Type B pancreatic cell (in vitro differentiated cells): ENCODE measurements around the gene AHCTF1. TPM values are rescaled to one million over a fixed set of nuclear protein-coding genes. Genes with fewer than 3 reads are reported as not detected.
A peak's percentile ranks its signal among the peaks of the same experiment; 100 is the strongest.

Experiments
- DNase-seq: peaks from one replicate; pipeline ENCODE4 v3.0.0; 2021; ENCODE audit warnings: mixed read lengths; ENCODE audit not compliant: unreplicated experiment; ENCODE audit errors: extremely low spot score
- H3K27ac Mint-ChIP-seq: 2 replicates; pipeline ENCODE4 v1.8.0; 2021; ENCODE audit warnings: mild to moderate bottlenecking, mixed read lengths
- H3K27me3 Mint-ChIP-seq: 2 replicates; pipeline ENCODE4 v1.8.0; 2021; ENCODE audit warnings: mixed read lengths
- H3K36me3 Mint-ChIP-seq: 2 replicates; pipeline ENCODE4 v1.8.0; 2021; ENCODE audit warnings: mixed read lengths
- H3K4me1 Mint-ChIP-seq: one replicate; pipeline ENCODE4 v1.8.0; 2021; ENCODE audit warnings: mixed read lengths; ENCODE audit not compliant: unreplicated experiment
- H3K4me3 Mint-ChIP-seq: 2 replicates; pipeline ENCODE4 v1.8.0; 2021; ENCODE audit warnings: mild to moderate bottlenecking, mixed read lengths
- H3K9me3 Mint-ChIP-seq: 2 replicates; pipeline ENCODE4 v1.8.0; 2021; ENCODE audit warnings: mixed read lengths
- CTCF ChIP-seq: fragments of 200-600 bp; sonication (generic); conservative IDR thresholded peaks from 2 replicates; pipeline ENCODE4 v1.5.0; 2021; ENCODE audit warnings: antibody characterized with exemption, mild to moderate bottlenecking
- total RNA-seq: library from RNA; stranded (reverse); gene quantifications from 2 replicates; pipeline ENCODE4 v1.2.1, GENCODE V29; 2021; ENCODE audit warnings: low replicate concordance

Gene AHCTF1
- total RNA-seq, 1 donor from 2014 or later = 34.9 TPM

DNA sequence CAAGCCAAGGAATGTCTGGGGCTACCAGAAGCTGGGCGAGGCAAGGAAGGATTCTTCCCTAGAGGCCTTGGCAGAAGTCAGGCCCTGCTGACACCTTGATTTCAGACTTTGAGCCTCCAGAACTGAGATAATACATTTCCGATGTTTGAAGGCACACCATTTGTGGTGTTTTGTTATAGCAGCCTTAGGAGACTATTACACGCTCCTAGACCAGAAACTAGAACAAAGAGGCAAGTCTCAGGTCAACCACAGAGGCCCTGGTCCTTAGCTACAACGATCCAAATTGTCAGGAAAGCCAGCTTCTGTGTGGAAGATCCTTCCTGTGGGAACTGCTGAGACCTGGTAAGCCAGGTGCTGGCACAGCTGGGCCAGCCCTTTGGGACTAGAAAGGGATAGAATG is 19.7 kb upstream of the AHCTF1 start:
- H3K27me3 Mint-ChIP-seq = no peaks in the 10 kb centered on the region
- peaks cover 4% of the 10 kb centered on the region for H3K36me3 Mint-ChIP-seq

GRCh38 chr1:246949956-246950355 is 18.2 kb upstream of the AHCTF1 start:
- peaks cover 9% of the 10 kb centered on the region for H3K36me3 Mint-ChIP-seq
- H3K27me3 Mint-ChIP-seq = no peaks in the 10 kb centered on the region
- H3K4me1 Mint-ChIP-seq = no peaks in the 10 kb centered on the region
- no peak overlapping the region for H3K4me3 Mint-ChIP-seq
- DNase-seq = no peak
- no peaks in the 10 kb centered on the region for H3K9me3 Mint-ChIP-seq
- no peak overlapping the region for H3K27ac Mint-ChIP-seq
- no peak for TF ChIP-seq CTCF

More for the DNA sequence above, 19.7 kb upstream of the AHCTF1 start:
- Mint-ChIP-seq H3K9me3 (no peaks in the 10 kb centered on the region), H3K4me3 (no peak overlapping the region), H3K27ac (no peak overlapping the region), H3K4me1 (no peaks in the 10 kb centered on the region)
- DNase-seq = no peak
- TF ChIP-seq CTCF = no peak

DNA sequence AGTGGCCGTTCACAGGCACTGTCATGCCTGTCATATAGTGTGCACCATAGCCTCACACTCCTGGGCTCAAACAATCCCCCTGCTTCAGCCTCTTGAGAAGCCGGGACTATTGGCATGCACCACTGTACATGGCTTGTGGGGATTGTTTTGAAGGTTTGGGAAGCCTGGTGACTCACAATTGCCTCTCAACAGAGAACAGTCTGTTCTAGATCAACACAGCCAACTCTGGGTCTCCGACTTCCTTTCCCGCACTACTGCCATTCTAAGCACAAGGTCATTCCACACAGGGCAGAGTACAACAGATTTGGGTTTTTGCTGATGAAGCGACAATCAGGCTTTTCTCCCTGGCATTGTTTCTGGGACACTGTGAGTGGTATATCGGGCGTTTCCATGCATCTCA is 15.5 kb upstream of the AHCTF1 start:
- no peak overlapping the region for H3K27ac Mint-ChIP-seq
- no peak for DNase-seq
- no peaks in the 10 kb centered on the region for H3K9me3 Mint-ChIP-seq
- peaks cover 12% of the 10 kb centered on the region for H3K36me3 Mint-ChIP-seq
- no peaks in the 10 kb centered on the region for H3K4me1 Mint-ChIP-seq
- no peaks in the 10 kb centered on the region for H3K27me3 Mint-ChIP-seq
- no peak overlapping the region for H3K4me3 Mint-ChIP-seq
- TF ChIP-seq CTCF = no peak

GRCh38 chr1:246946366-246946765 is 14.6 kb upstream of the AHCTF1 start:
- Mint-ChIP-seq H3K9me3 (no peaks in the 10 kb centered on the region), H3K4me3 (no peak overlapping the region), H3K4me1 (no peaks in the 10 kb centered on the region), H3K27me3 (no peaks in the 10 kb centered on the region), H3K27ac (no peak overlapping the region), H3K36me3 (peaks cover 12% of the 10 kb centered on the region)
- DNase-seq = no peak
- TF ChIP-seq CTCF = no peak

- H3K36me3 Mint-ChIP-seq = peaks cover 8% of the 10 kb centered on the region
- peak overlapping the region; percentile 6 for H3K4me3 Mint-ChIP-seq
- no peak overlapping the region for H3K27ac Mint-ChIP-seq
- no peaks in the 10 kb centered on the region for H3K9me3 Mint-ChIP-seq
- no peak for TF ChIP-seq CTCF
- no peak for DNase-seq
- H3K27me3 Mint-ChIP-seq = no peaks in the 10 kb centered on the region
- H3K4me1 Mint-ChIP-seq = peaks cover 4% of the 10 kb centered on the region
Observed at GRCh38 chr1:246934765-246935164, 3.0 kb upstream of the AHCTF1 start.

GRCh38 chr1:246933893-246934292 is 2.1 kb upstream of the AHCTF1 start:
- no peak for DNase-seq
- no peak for TF ChIP-seq CTCF
- no peaks in the 10 kb centered on the region for H3K27me3 Mint-ChIP-seq
- no peaks in the 10 kb centered on the region for H3K9me3 Mint-ChIP-seq
- no peak overlapping the region for H3K4me3 Mint-ChIP-seq
- H3K4me1 Mint-ChIP-seq = peaks cover 5% of the 10 kb centered on the region
- H3K36me3 Mint-ChIP-seq = peaks cover 11% of the 10 kb centered on the region
- H3K27ac Mint-ChIP-seq = no peak overlapping the region
